ENCODE measurements around the gene VWA5A.
A peak's percentile ranks its signal among the peaks of the same experiment; 100 is the strongest.

- TF ChIP-seq CTCF (conservative IDR thresholded peaks at IDR 0.05 in 1 of 2, IDR thresholded peaks at IDR 0.05 in 1 of 2; ENCODE audit: extremely low read depth in 1 of 2, insufficient read depth in 1 of 2, low read depth in 1 of 2, low read length in 2 of 2) (peak; percentile 68 to 71), EZH2 (IDR thresholded peaks at IDR 0.05; ENCODE audit: borderline replicate concordance, low read length) (no peak)
Measured at GRCh38 chr11:124070915-124071622, 44.2 kb upstream of the VWA5A start.
